Measurements from ENCODE around the gene DDX27.

DDX27 gene

GRCh38 chr20:49248879-49249665 is 29.9 kb downstream of the DDX27 start:
- no peak for DNase-seq (ENCODE audit: low read depth in 2 of 2)

DNA sequence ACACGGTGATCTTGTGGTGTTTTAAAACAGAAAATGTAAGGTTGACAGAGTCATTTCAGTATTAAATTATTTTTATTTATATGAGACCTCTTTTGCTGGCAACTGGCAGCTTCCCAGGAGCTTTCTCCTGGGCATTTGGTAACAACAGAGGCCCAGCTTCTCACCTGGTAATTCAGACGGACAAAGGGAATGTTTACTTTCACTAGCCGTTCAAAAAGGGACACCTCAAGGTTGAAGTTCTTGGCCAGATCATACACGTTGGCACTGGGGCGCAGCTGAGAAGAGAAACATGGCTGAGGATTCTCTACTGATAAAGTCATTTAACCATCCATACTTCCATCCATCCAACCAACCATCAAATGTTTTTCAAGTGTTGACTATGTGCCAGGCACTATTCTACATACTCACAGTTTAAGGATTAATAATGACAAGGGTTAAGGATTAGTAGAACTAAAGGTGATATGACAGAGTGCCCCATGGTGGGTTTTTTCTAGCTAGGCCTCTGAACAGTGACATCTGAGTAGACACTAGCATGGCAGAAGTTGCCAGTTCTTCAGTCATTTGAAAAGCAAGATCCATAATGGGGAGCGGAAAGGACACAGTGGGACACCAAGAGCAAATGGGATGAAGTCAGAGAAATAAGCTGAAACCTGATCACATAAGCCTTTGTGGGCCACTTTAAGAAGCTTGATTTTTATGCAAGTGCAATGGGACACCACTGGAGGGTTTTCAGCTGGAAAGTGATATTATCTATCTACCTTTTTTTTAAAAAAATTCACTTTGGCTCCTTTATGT is 33.5 kb downstream of the DDX27 start:
- DNase-seq (ENCODE audit: low read depth in 2 of 2): no peak

- no peak for DNase-seq (ENCODE audit: low read depth in 2 of 2)
These were observed 37.0 kb downstream of the DDX27 start for GRCh38 chr20:49256261-49256660.

GRCh38 chr20:49259284-49259683 is 40.1 kb downstream of the DDX27 start:
- no peak for DNase-seq (ENCODE audit: low read depth in 2 of 2)

- no peak for DNase-seq (ENCODE audit: low read depth in 2 of 2)
These were observed 40.6 kb downstream of the DDX27 start for GRCh38 chr20:49259799-49260198.

DNA sequence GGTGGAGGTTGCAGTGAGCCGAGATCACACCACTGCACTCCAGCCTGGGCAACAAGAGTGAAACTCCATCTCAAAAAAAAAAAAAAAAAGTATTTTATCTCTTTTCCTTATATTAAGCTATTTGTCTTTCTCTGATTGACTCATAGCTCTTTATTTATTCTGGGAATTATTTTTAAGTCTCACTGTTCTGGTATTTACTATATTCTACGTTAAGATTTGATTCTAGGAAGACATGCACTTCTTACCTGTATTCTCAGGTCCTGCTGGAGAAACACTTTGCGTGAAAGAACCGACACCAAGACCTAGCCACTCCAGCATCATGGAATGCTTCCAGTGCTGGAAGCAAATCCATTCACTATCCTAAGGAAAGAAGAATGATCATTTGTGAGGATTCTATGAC is 41.0 kb downstream of the DDX27 start:
- DNase-seq (ENCODE audit: low read depth in 2 of 2): no peak

DNA sequence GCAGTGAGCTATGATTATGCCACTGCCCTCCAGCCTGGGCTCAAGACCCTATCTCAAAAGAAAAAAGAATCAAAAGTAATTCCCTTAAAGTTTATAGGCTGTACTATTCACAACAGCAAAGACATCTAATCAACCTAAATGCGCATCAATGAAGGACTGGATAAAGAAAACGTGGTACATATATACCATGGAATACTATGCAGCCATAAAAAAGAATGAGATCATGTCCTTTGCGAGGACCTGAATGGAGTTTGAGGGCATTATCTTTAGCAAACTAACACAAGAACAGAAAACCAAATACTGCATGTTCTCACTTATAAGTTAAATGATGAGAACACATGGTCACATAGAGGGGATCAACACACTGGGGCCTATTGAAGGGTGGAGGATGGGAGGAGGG is 42.0 kb downstream of the DDX27 start:
- no peak for DNase-seq (ENCODE audit: low read depth in 2 of 2)

DNA sequence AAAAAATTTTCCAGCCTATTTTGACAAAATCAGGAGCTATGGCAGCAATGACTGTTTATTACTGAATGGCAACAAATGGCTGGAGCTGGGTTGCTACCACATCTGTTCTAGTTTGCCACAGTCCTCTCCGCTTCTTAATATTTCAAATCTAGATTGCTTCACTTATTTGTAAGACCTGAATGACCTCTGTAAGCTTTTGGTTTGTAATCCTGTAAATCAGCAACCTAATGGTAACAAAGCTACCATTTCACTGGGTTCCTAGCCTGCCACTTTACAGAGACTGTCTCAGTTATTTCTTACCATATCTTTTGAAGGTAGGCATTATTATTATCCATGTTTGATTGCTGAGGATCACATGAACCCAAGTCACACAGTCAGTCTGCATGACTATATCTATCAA is 43.2 kb downstream of the DDX27 start:
- no peak for DNase-seq (ENCODE audit: low read depth in 2 of 2)

- no peak for DNase-seq (ENCODE audit: low read depth in 2 of 2)
These were observed 48.1 kb downstream of the DDX27 start for GRCh38 chr20:49267327-49267726.

DNA sequence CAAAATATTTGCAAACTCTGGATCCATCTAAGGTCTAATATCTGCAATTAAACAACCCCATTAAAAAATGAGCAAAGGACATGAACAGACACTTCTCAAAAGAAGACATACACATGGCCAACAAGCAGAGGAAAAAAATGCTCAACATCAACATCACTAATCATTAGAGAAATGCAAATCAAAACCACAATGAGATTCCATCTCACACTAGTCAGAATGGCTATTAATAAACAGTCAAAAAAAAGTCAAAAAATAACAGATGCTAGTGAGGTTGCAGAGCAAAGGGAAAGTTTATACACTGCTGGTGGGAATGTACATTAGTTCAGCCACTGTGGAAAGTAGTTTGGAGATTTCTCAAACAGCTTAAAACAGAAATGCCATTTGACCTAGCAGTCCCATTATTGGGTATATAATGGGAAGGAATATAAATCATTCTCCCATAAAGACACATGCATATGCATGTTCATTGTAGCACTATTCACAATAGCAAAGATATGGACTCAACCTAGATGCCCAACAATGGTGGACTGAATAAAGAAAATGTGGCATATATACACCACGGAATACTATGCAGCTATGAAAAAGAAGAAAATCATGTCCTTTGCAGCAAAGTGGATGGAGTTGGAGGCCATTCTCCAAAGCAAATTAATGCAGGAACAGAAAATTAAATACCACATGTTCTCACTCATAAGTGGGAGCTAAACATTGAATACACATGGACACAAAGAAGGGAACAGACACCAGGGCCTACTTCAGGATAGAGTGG is 49.6 kb downstream of the DDX27 start:
- DNase-seq (ENCODE audit: low read depth in 2 of 2): no peak

GRCh38 chr20:49270177-49270576 is 51.0 kb downstream of the DDX27 start:
- DNase-seq (ENCODE audit: low read depth in 2 of 2): no peak

- DNase-seq (ENCODE audit: low read depth in 2 of 2): no peak
These were observed 51.5 kb downstream of the DDX27 start for GRCh38 chr20:49270736-49271135.

- DNase-seq (ENCODE audit: low read depth in 2 of 2): no peak
These were observed 53.4 kb downstream of the DDX27 start for GRCh38 chr20:49272654-49273053.

GRCh38 chr20:49273696-49274277 is 54.6 kb downstream of the DDX27 start:
- DNase-seq (ENCODE audit: low read depth in 2 of 2): no peak

- DNase-seq (ENCODE audit: low read depth in 2 of 2): no peak
These were observed 56.0 kb downstream of the DDX27 start for GRCh38 chr20:49275216-49275615.

DNA sequence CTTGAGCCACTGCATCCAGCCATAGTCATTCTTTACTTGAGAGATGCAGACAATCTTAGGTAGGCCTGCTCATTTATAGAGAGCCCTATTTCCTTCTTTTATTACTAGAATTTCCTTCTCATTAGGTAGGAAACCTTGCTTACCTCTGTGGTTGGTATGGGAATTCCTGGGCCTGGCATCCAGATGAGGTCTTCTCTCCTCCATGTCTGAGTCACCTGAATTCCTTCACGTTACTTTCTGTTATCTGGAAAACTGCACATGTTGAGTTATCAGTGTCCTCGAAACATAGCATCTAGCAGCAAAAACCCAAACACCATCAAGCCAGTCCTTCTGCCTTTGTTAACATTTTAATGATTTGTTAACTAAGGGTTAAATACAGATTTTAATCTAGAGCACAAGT is 56.4 kb downstream of the DDX27 start:
- no peak for DNase-seq (ENCODE audit: low read depth in 2 of 2)

GRCh38 chr20:49276161-49276960 is 57.1 kb downstream of the DDX27 start:
- peak; percentile 20 to 53 for DNase-seq (ENCODE audit: low read depth in 2 of 2)

DNA sequence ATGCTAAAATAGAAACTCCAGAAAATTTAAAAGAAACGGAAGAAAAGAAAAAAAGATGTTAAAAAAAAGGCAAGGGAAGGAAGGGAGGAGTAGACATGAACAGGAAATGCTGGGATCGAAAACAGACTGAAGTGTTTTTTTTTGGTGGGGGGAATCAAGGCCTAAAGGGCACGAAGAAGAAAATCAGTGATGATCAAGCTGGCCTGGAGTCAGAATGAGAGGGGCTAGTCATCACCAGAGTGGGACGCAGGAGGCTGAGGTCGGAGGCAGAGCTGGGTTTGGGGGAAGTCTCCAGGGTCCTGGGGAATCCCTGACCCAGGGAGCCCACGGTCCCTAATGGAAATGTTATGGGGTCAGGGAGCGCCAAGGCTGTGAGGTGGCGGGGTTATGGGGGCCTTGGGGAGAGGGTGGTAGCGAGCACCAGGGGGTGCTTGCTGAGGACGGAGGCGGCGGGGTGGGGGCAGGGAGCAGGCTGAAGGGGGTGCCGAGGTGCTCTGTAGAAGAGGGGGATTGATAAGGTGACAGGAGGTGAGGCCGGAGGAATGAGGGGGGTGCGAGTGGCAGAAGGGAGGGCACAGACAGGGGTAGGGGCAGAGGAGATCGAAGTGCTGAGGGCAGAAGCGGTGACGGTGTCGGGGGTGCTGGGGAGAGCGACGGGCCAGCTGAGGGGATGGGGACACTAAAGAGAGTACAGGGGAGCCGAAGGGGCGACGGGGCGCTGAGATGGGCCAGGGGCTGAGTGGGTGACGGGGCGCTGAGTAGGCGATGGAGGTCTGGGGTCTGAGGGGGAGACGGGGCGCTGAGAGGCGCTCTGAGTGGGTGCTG is 58.0 kb downstream of the DDX27 start:
- peak; percentile 13 to 24 for DNase-seq (ENCODE audit: low read depth in 2 of 2)

DNA sequence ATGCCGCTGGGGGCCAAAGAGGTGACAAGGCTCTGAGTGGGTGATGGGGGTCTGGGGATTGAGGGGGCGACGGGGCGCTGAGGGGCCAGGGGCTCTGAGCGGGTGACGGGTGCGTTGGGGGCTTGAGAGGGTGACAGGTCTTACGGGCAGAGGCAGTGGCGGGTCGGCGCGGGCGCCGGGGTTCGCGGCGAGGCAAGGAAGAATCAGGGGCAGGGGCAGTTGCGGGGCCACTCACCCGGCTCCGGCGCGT is 58.5 kb downstream of the DDX27 start:
- DNase-seq (ENCODE audit: low read depth in 2 of 2): no peak

- DNase-seq (ENCODE audit: low read depth in 2 of 2): peak; percentile 95 to 96
These were observed 59.0 kb downstream of the DDX27 start, which contains the start of gene ZNFX1 for GRCh38 chr20:49278036-49278817. ZNFX1 (minus strand) TSS chr20:49278057; CDS start chr20:49275839, 2,218 bp downstream.

Data from activated CD8-positive, alpha-beta memory T cell treated with anti-CD3 and anti-CD28 coated beads for 4 hours (primary cell).